ENCODE results near the gene C13orf46.
"Not testable (repeated sequence)": the region's sequence is repeated elsewhere in the genome, so short reads cannot be mapped to it uniquely, and the experiment has no call there.

C13orf46 gene

GRCh38 chr13:113991676-113992179 lies 17.9 kb upstream of the C13orf46 start:
- DNase-seq (ENCODE audit: low read depth), result no peak

- DNase-seq (ENCODE audit: low read depth), result no peak
These were observed 17.4 kb upstream of the C13orf46 start for GRCh38 chr13:113991191-113991669.

GRCh38 chr13:113990321-113990837 lies 16.5 kb upstream of the C13orf46 start:
- DNase-seq (ENCODE audit: low read depth), result no peak

- DNase-seq (ENCODE audit: low read depth), result no peak
These were observed 15.9 kb upstream of the C13orf46 start for GRCh38 chr13:113989585-113990300.

- DNase-seq (ENCODE audit: low read depth), result not testable (repeated sequence)
These were observed 15.0 kb upstream of the C13orf46 start for GRCh38 chr13:113988859-113989258.

GRCh38 chr13:113982296-113982661 lies 8.4 kb upstream of the C13orf46 start:
- DNase-seq (ENCODE audit: low read depth), result no peak

GRCh38 chr13:113981611-113982295 lies 7.9 kb upstream of the C13orf46 start:
- DNase-seq (ENCODE audit: low read depth), result no peak

- DNase-seq (ENCODE audit: low read depth), result no peak
These were observed 7.3 kb upstream of the C13orf46 start for GRCh38 chr13:113981194-113981605.

GRCh38 chr13:113980489-113981064 lies 6.7 kb upstream of the C13orf46 start:
- no peak for DNase-seq (ENCODE audit: low read depth)

GRCh38 chr13:113979791-113980471 lies 6.1 kb upstream of the C13orf46 start:
- no peak for DNase-seq (ENCODE audit: low read depth)

- no peak for DNase-seq (ENCODE audit: low read depth)
These were observed 5.0 kb upstream of the C13orf46 start for GRCh38 chr13:113978741-113979481.

- no peak for DNase-seq (ENCODE audit: low read depth)
These were observed 4.1 kb upstream of the C13orf46 start for GRCh38 chr13:113977976-113978375.

GRCh38 chr13:113976711-113977684 lies 3.1 kb upstream of the C13orf46 start:
- no peak for DNase-seq (ENCODE audit: low read depth)

GRCh38 chr13:113975416-113975815 lies 1.5 kb upstream of the C13orf46 start:
- no peak for DNase-seq (ENCODE audit: low read depth)

GRCh38 chr13:113974304-113975281 lies 717 bp upstream of the C13orf46 start:
- DNase-seq (ENCODE audit: low read depth), result no peak

- DNase-seq (ENCODE audit: low read depth), result no peak
These were observed 1.2 kb downstream of the C13orf46 start for GRCh38 chr13:113972451-113973217.

GRCh38 chr13:113971471-113972231 lies 2.2 kb downstream of the C13orf46 start:
- DNase-seq (ENCODE audit: low read depth), result no peak
